HG03045 (cell line): Measurements from ENCODE around the gene PRPF19.

Source experiments
- ATAC-seq: cut with Tn5 transposase; IDR thresholded peaks from one replicate; pipeline ENCODE4 v1.9.1; 2021; ENCODE audit warnings: mild to moderate bottlenecking, moderate library complexity; ENCODE audit not compliant: unreplicated experiment

The PRPF19 gene

DNA sequence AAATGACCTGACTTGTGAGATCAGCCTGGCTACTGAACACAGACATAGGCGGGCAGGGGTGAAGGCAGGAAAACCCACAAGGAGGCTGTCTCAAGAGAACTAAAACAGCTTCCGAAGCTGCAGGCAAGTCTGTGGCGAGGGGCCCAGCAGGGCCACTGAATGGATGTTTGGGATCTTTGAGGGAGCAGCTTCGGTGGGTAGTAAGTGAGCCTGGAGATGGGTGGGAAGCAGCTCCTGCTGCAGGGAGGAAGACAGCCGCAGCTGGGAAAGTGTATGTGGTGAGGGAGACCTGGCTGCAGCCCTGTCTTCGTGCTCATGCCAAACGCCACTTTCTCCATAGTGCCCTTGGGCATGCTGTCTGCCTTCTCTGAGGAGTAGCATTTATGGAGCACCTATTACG, 61.0 kb downstream of the PRPF19 start:
- no peak for ATAC-seq

DNA sequence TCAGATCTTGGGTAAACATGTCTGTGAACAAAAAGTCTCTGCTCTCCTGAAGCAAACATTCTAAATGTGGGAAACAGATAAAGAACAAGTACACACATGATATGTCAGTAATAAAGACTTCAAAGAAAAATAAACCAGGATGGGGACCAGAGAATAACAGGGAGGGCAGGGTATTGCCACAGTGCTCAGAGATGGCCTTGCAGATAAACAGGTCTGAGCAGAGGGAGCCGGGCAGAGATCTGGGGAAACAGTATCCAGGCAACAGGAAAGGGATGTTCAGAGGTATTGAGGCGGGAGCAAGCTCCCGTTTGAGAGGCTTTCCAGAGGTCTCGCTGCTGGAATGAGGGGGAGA, 61.5 kb downstream of the PRPF19 start:
- no peak for ATAC-seq

DNA sequence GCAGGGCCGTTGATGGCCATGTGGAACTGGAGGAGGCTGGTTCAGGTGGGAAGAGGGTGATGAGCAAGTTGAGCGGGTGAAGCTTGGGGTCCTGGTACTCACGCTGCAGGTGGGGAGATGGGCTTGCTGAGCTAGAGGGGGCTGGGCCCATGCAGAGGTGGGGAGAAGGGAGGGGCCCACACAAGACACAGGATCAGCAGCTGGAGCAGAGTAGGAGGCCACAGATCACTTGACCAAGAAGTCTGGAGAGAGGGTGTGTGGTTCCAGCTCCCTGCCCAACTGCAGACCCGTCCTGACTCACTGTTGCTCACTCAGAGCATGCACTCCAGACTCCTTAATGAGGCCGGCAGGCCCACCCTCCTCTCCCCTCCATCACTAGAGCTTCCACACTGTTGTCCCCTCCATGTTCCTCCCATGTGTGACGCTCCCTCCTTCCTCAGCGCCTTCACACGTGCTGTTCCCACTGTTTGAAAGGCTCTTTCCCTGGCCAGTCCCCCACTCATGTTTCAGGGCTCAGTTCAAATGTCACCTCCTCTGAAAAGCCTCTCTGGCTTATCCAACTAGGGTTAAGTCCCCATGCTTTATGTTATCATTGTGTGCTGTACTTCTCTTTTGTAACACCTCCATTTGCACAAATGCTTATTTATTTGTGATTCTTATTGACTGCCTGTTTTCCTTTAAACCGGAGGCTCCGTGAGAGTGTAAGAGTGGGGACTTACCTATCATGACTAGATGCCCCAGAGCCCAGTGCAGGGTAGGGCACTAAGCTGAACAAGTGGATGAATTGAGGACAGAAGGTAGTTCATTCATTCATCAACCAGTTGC, 62.1 kb downstream of the PRPF19 start:
- no peak for ATAC-seq

DNA sequence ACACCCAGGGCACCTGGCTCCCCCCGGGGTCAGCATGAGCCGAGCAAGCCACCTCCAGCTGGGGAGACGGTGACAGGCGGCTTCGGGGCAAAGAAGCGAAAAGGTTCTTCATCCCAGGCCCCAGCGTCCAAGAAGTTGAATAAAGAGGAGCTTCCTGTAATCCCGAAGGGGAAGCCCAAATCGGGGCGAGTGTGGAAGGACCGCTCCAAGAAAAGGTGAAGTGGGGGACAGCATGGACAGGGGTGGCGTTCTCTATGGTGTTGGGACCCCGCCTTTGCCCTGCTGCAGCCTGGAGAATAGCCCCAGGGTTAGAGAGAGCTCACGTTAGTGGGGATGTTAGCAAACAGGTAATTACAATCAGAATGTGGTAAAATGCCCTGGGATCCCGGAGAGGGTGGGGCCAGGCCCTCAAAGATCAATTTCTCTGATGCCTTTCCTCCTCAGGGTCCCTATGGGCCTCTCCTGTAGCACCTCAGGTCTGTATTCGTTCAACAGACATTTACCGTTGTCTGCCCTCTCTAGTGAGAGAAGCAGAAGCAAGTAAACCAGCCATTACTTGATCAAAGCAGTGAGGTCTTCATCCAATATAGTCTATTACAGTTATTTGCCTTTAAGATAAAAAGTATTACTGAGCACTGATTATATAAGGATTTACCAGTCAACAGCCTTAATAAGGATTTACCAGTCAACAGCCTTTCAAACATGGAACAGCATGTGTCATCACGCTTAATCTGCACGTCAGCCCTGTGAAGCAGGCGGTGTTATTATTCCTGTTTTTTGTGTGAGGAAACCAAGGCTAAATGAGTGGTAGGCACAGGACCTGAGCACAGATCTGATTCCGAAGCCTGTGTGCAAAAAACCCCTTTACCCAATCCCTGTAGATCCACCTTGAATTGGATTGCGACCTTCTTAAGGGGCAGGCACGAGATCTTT, 63.5 kb downstream of the PRPF19 start:
- ATAC-seq: no peak

DNA sequence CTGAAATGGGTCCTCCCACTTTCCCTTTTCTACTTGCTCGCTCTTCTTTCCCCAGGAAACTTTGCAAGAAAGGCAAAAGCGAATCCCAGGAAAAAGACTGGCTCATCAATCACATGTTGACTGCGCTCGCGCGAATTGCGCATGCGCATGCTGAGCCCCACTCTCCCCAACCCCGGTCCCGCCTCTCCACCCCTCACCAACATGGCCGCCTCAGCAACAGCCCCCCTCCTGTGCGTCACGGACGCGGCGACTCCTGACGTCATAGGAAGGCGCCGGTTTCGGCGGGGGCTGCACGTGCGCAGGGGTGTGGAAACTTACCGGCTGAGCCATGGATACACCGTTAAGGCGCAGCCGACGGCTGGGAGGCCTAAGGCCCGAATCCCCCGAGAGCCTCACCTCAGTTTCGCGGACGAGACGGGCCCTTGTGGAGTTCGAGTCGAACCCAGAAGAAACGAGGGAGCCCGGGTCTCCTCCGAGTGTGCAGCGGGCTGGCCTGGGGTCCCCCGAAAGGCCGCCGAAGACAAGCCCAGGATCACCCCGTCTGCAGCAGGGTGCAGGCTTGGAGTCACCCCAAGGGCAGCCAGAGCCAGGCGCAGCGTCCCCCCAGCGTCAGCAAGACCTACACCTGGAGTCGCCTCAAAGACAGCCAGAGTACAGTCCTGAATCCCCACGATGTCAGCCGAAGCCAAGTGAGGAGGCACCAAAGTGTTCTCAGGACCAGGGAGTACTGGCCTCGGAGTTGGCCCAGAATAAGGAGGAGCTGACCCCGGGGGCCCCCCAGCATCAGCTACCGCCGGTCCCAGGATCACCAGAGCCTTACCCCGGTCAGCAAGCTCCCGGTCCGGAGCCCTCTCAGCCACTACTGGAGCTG, 64.4 kb downstream of the PRPF19 start, which contains the start of gene CCDC86:
TSS of gene CCDC86 (plus strand) at position 317 of the 871 bp plus-strand sequence. CDS start at position 329, 12 bp downstream.
- peak; percentile 71 for ATAC-seq
